Measurements from ENCODE around the gene PRRG2. TPM values are rescaled to one million over a fixed set of nuclear protein-coding genes. Genes with fewer than 3 reads are reported as not detected.
A peak's percentile ranks its signal among the peaks of the same experiment; 100 is the strongest.

The PRRG2 gene
- total and polyA plus RNA-seq, 9 of the 15 experiments (the other 6 are each of a cell fraction or from before 2014, with no cell fraction given) = 0.06 to 1.1 (median 0.33) TPM

GRCh38 chr19:49579193-49579592 lies 1.9 kb upstream of the PRRG2 start (continued):
- TF ChIP-seq TFE3 (CRISPR knock-in tag; IDR thresholded peaks at IDR 0.05) = no peak
- no peak for TF ChIP-seq ASH1L (IDR thresholded peaks at IDR 0.05; ENCODE audit: borderline replicate concordance, low read depth, partially characterized antibody)
- no peak for TF ChIP-seq DLX4 (CRISPR knock-in tag; IDR thresholded peaks at IDR 0.05)
- TF ChIP-seq SMARCA5 (IDR thresholded peaks at IDR 0.05) = no peak
- 0 out of 2 replicates have a peak, but pooled peaks have one; percentile 19 for TF ChIP-seq ZNF551 (CRISPR knock-in tag; IDR thresholded peaks at IDR 0.05)
- TF ChIP-seq ARID4B (CRISPR knock-in tag; IDR thresholded peaks at IDR 0.05) = no peak
- TF ChIP-seq ELF2 (CRISPR knock-in tag; IDR thresholded peaks at IDR 0.05) = no peak
- TF ChIP-seq CREM (IDR thresholded peaks at IDR 0.05; ENCODE audit: low read depth) = no peak
- TF ChIP-seq IRF1 (CRISPR knock-in tag; IDR thresholded peaks at IDR 0.05; ENCODE audit: borderline replicate concordance) = no peak
- TF ChIP-seq JUND (IDR thresholded peaks at IDR 0.05; ENCODE audit: borderline replicate concordance, low read depth, low read length) = no peak
- TF ChIP-seq JUND (tag; IDR thresholded peaks at IDR 0.05; ENCODE audit: borderline replicate concordance, low read depth, low read length) = 0 out of 3 replicates have a peak, but pooled peaks have one; percentile 27
- no peak for TF ChIP-seq SMAD2 (IDR thresholded peaks at IDR 0.05; ENCODE audit: low read depth, low read length)
- TF ChIP-seq PYGO2 (tag; IDR thresholded peaks at IDR 0.05) = peak; percentile 86; the same call in 1 of the 2 replicates
- peak; percentile 94 for TF ChIP-seq ZBTB9 (CRISPR knock-in tag; IDR thresholded peaks at IDR 0.05)
- TF ChIP-seq ZBTB5 (IDR thresholded peaks at IDR 0.05) = no peak
- no peak for TF ChIP-seq MAX (CRISPR knock-in tag; IDR thresholded peaks at IDR 0.05)
- TF ChIP-seq NONO (IDR thresholded peaks at IDR 0.05; ENCODE audit: low read depth in 2 of 2, low read length in 1 of 2) = no peak
- TF ChIP-seq ZNF239 (CRISPR knock-in tag; IDR thresholded peaks at IDR 0.05) = peak; percentile 81
